Measurements from ENCODE around the gene TBXAS1.

DNA sequence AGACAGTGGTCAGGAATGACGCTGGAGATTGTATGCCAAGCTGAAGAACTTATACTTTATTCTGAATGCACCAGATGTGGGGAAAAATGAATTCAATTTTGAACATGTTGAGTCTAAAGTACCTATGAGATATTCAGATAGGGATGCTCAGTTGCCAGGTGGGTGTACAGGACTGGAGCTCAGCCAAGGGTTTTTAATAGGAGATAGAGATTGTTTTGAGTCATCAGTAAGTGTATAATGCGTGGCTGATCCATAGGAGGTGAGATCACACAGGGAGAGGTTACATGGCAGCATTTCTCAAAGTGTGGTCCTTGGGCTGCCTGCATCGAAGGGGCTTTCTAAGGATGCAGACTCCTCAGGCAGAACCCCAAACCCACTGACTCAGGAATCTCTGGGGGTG, 44.4 kb upstream of the TBXAS1 start:
- TF ChIP-seq, protein P1, sequence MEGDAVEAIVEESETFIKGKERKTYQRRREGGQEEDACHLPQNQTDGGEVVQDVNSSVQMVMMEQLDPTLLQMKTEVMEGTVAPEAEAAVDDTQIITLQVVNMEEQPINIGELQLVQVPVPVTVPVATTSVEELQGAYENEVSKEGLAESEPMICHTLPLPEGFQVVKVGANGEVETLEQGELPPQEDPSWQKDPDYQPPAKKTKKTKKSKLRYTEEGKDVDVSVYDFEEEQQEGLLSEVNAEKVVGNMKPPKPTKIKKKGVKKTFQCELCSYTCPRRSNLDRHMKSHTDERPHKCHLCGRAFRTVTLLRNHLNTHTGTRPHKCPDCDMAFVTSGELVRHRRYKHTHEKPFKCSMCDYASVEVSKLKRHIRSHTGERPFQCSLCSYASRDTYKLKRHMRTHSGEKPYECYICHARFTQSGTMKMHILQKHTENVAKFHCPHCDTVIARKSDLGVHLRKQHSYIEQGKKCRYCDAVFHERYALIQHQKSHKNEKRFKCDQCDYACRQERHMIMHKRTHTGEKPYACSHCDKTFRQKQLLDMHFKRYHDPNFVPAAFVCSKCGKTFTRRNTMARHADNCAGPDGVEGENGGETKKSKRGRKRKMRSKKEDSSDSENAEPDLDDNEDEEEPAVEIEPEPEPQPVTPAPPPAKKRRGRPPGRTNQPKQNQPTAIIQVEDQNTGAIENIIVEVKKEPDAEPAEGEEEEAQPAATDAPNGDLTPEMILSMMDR (IDR thresholded peaks at IDR 0.05): no peak
- TF ChIP-seq ZFX (IDR thresholded peaks at IDR 0.05; ENCODE audit: borderline replicate concordance): no peak

Data from 22Rv1 (cell line).